Left ventricle myocardium superior (tissue), 1 donor: Measurements from ENCODE around the gene SRI. TPM values are rescaled to one million over a fixed set of nuclear protein-coding genes. Genes with fewer than 3 reads are reported as not detected.
"Not testable (repeated sequence)": the region's sequence is repeated elsewhere in the genome, so short reads cannot be mapped to it uniquely, and the experiment has no call there.

Experiments
- ATAC-seq: fragments of 200-7000 bp; cut with Tn5 transposase; one replicate; pipeline ENCODE4 v1.9.1; 2020; ENCODE audit warnings: mild to moderate bottlenecking, moderate library complexity
- DNase-seq: peaks from one replicate; pipeline ENCODE4 v3.0.0-alpha.2; 2020
- intact Hi-C: fragments of 100-400 bp; cut with micrococcal nuclease; formaldehyde crosslinking; loops from one replicate; pipeline ENCODE4 v1.11.0; 2022
- total RNA-seq: library from RNA; stranded (reverse); fragmentation: NEBNext Ultra II Directional; extraction: Animal tissue kit (Norgen Biotek cat#: 25700); gene quantifications from one replicate; pipeline ENCODE4 v1.2.1, GENCODE V29; 2021
- donor health status: DM: no; HTN: yes; CAD: no; lungs with severe emphysema.

Gene SRI
- total RNA-seq, 1 donor from 2014 or later: 88.9 TPM

- ATAC-seq (no peak), DNase-seq (no peak)
- intact Hi-C loops: no loop called here
Measured at GRCh38 chr7:88201305-88201704, 18.5 kb downstream of the SRI start.

GRCh38 chr7:88200789-88201188, 19.0 kb downstream of the SRI start:
- ATAC-seq (no peak), DNase-seq (no peak)
- intact Hi-C loops: no loop called here

- intact Hi-C loops: no loop called here
- ATAC-seq (no peak), DNase-seq (no peak)
Measured at GRCh38 chr7:88200261-88200660, 19.6 kb downstream of the SRI start.

- ATAC-seq (no peak), DNase-seq (no peak)
- intact Hi-C loops: no loop called here
Measured at GRCh38 chr7:88191911-88192310, 27.9 kb downstream of the SRI start.

GRCh38 chr7:88185650-88186049, 34.2 kb downstream of the SRI start:
- DNase-seq (no peak), ATAC-seq (no peak)
- intact Hi-C loops: no loop called here

- ATAC-seq: no peak
- intact Hi-C loops: no loop called here
- DNase-seq: no peak
Measured at GRCh38 chr7:88184848-88185304, 35.0 kb downstream of the SRI start.

- no peak for DNase-seq
- ATAC-seq: no peak
- intact Hi-C loops: no loop called here
Measured at GRCh38 chr7:88183051-88183450, 36.8 kb downstream of the SRI start.

GRCh38 chr7:88176190-88176589, 43.6 kb downstream of the SRI start:
- intact Hi-C loops: no loop called here
- ATAC-seq (no peak), DNase-seq (no peak)

GRCh38 chr7:88172842-88173241, 47.0 kb downstream of the SRI start:
- intact Hi-C loops: no loop called here
- no peak for ATAC-seq
- no peak for DNase-seq

- DNase-seq (no peak), ATAC-seq (no peak)
- intact Hi-C loops: loop anchor here (10.0 kb wide), 1 partner anchor 375 kb away; no protein-coding TSS in a partner anchor
Measured at GRCh38 chr7:88169717-88170320, 50.0 kb downstream of the SRI start.

- intact Hi-C loops: loop anchor here (10.0 kb wide), 1 partner anchor 373 kb away; no protein-coding TSS in a partner anchor
- DNase-seq: no peak
- no peak for ATAC-seq
Measured at GRCh38 chr7:88167721-88168120, 52.1 kb downstream of the SRI start.

- intact Hi-C loops: loop anchor here (10.0 kb wide), 1 partner anchor 372 kb away; no protein-coding TSS in a partner anchor
- ATAC-seq (no peak), DNase-seq (no peak)
Measured at GRCh38 chr7:88167223-88167622, 52.6 kb downstream of the SRI start.

- intact Hi-C loops: loop anchor here (10.0 kb wide), 1 partner anchor 371 kb away; no protein-coding TSS in a partner anchor
- ATAC-seq: no peak
- DNase-seq: no peak
Measured at GRCh38 chr7:88165697-88166096, 54.1 kb downstream of the SRI start.

GRCh38 chr7:88159741-88160140, 60.1 kb downstream of the SRI start:
- intact Hi-C loops: loop anchor here (10.0 kb wide), 1 partner anchor 365 kb away; no protein-coding TSS in a partner anchor
- DNase-seq, ATAC-seq: not testable (repeated sequence)

GRCh38 chr7:88156356-88156755, 63.5 kb downstream of the SRI start:
- DNase-seq (no peak), ATAC-seq (no peak)
- intact Hi-C loops: no loop called here

GRCh38 chr7:88155756-88156155, 64.1 kb downstream of the SRI start:
- intact Hi-C loops: no loop called here
- DNase-seq (no peak), ATAC-seq (no peak)

Other genes with a start within 250 kb of the SRI start
- 21.7 TPM for gene STEAP4, start 86.9 kb upstream of the SRI start, total RNA-seq